ENCODE data around the gene WDR20.

GRCh38 chr14:102207831-102208365, 68.2 kb downstream of the WDR20 start:
- TF ChIP-seq TCF12 (IDR thresholded peaks at IDR 0.05; ENCODE audit: low read depth): no peak
- TF ChIP-seq EP300 (IDR thresholded peaks at IDR 0.05; ENCODE audit: borderline replicate concordance): no peak
- no peak for TF ChIP-seq YY1 (IDR thresholded peaks at IDR 0.05; ENCODE audit: low read depth)
- TF ChIP-seq MAX (IDR thresholded peaks at IDR 0.05): no peak
- no peak for TF ChIP-seq CEBPB (IDR thresholded peaks at IDR 0.05)
- TF ChIP-seq NFIC (IDR thresholded peaks at IDR 0.05): no peak
- no peak for TF ChIP-seq ZBTB7A (IDR thresholded peaks at IDR 0.05; ENCODE audit: low read depth)
- TF ChIP-seq TEAD4 (IDR thresholded peaks at IDR 0.05): no peak
- no peak for TF ChIP-seq REST (IDR thresholded peaks at IDR 0.05; ENCODE audit: low read depth)
- no peak for TF ChIP-seq CREB1 (IDR thresholded peaks at IDR 0.05; ENCODE audit: low read depth)
- TF ChIP-seq RAD21 (IDR thresholded peaks at IDR 0.05; ENCODE audit: low read depth): no peak
- TF ChIP-seq TAF1 (IDR thresholded peaks at IDR 0.05; ENCODE audit: low read depth): no peak
- no peak for TF ChIP-seq USF1 (IDR thresholded peaks at IDR 0.05)
- TF ChIP-seq EGR1 (IDR thresholded peaks at IDR 0.05): no peak

Measured in Ishikawa (cell line).